GM19351 (cell line): ENCODE data around the gene TPSD1.
"Not testable (repeated sequence)": the region's sequence is repeated elsewhere in the genome, so short reads cannot be mapped to it uniquely, and the experiment has no call there.

Experiments
- ATAC-seq: cut with Tn5 transposase; IDR thresholded peaks from one replicate; pipeline ENCODE4 v1.9.1; 2021; ENCODE audit warnings: mild to moderate bottlenecking, moderate library complexity; ENCODE audit not compliant: unreplicated experiment

The TPSD1 gene

GRCh38 chr16:1255276-1256122, at the start of gene TPSD1:
Gene TPSD1, plus strand, starts transcription at chr16:1256069. Its CDS starts 212 bp downstream, at chr16:1256281.
- ATAC-seq = not testable (repeated sequence)

- ATAC-seq = no peak
Measured at GRCh38 chr16:1206326-1206725, 49.5 kb upstream of the TPSD1 start.

- ATAC-seq = no peak
Measured at GRCh38 chr16:1206786-1207185, 49.1 kb upstream of the TPSD1 start.

GRCh38 chr16:1208239-1208830, 47.5 kb upstream of the TPSD1 start:
- no peak for ATAC-seq

- ATAC-seq = no peak
Measured at GRCh38 chr16:1209081-1209480, 46.8 kb upstream of the TPSD1 start.

- ATAC-seq = no peak
Measured at GRCh38 chr16:1210461-1210860, 45.4 kb upstream of the TPSD1 start.

GRCh38 chr16:1211451-1212268, 44.2 kb upstream of the TPSD1 start:
- ATAC-seq = no peak

- ATAC-seq = no peak
Measured at GRCh38 chr16:1212616-1213194, 43.2 kb upstream of the TPSD1 start.

- ATAC-seq = no peak
Measured at GRCh38 chr16:1213231-1213630, 42.6 kb upstream of the TPSD1 start.

- ATAC-seq = no peak
Measured at GRCh38 chr16:1213796-1214372, 42.0 kb upstream of the TPSD1 start.

- no peak for ATAC-seq
Measured at GRCh38 chr16:1214719-1215118, 41.1 kb upstream of the TPSD1 start.

GRCh38 chr16:1215574-1216295, 40.1 kb upstream of the TPSD1 start:
- no peak for ATAC-seq

GRCh38 chr16:1216296-1216619, 39.6 kb upstream of the TPSD1 start:
- ATAC-seq = no peak

GRCh38 chr16:1216681-1217400, 39.0 kb upstream of the TPSD1 start:
- no peak for ATAC-seq

- ATAC-seq = no peak
Measured at GRCh38 chr16:1217526-1217925, 38.3 kb upstream of the TPSD1 start.

- no peak for ATAC-seq
Measured at GRCh38 chr16:1218061-1218929, 37.6 kb upstream of the TPSD1 start.

- ATAC-seq = no peak
Measured at GRCh38 chr16:1218930-1219611, 36.8 kb upstream of the TPSD1 start.

- ATAC-seq = no peak
Measured at GRCh38 chr16:1220098-1220728, 35.7 kb upstream of the TPSD1 start.
